Ovary (tissue), 9 donors: ENCODE results near the gene CHID1. TPM values are rescaled to one million over a fixed set of nuclear protein-coding genes. Genes with fewer than 3 reads are reported as not detected.

Experiments
- DNase-seq, 5 donors: peaks; one replicate each; pipeline ENCODE4 v3.0.0-alpha.2; 2019 to 2020
- H3K27ac ChIP-seq, 2 donors: fragments of 200-600 bp; one replicate each; pipeline versions ENCODE4 v1.5.1 to v1.8.0; 2019 to 2022
- H3K27me3 ChIP-seq: fragments of 200-600 bp; one replicate; pipeline ENCODE4 v1.8.0; 2022
- H3K36me3 ChIP-seq: fragments of 200-600 bp; sonication (generic); one replicate; pipeline ENCODE4 v1.5.1; 2019
- H3K4me1 ChIP-seq: one replicate; pipeline ENCODE4 v1.8.1; 2013; ENCODE audit warnings: mild to moderate bottlenecking, moderate library complexity; ENCODE audit not compliant: insufficient read depth
- H3K4me3 ChIP-seq: fragments of 200-600 bp; sonication (generic); one replicate; pipeline ENCODE4 v1.5.1; 2017
- H3K9me3 ChIP-seq, 2 donors: fragments of 200-600 bp in 1 of 2; sonication (generic) in 1 of 2; one replicate each; pipeline versions ENCODE4 v1.5.1 to v1.8.1; 2013 to 2019; ENCODE audit warnings: mild to moderate bottlenecking in 1 of 2, moderate library complexity in 1 of 2
- EP300 ChIP-seq: sonication (generic); formaldehyde crosslinking; IDR thresholded peaks from one replicate; pipeline ENCODE4 v1.6.1; 2017; ENCODE audit warnings: antibody characterized with exemption
- POLR2A ChIP-seq: fragments of 450-650 bp; IDR thresholded peaks from one replicate; pipeline ENCODE4 v1.6.1; 2017; ENCODE audit warnings: antibody characterized with exemption, mild to moderate bottlenecking, moderate library complexity
- WGBS, 3 donors: extraction: QIAGEN DNeasy Blood & Tissue Kit in 1 of 3; methylation state at CpG; one replicate each; pipeline versions ENCODE4 v1.1.5 to v1.1.7; 2013 to 2017; 5-methylcytosine and 5-hydroxymethylcytosine counted together
- intact Hi-C, 4 donors: fragments of 100-400 bp; cut with DNase I; formaldehyde crosslinking; loops; one replicate each; pipeline versions ENCODE4 v1.11.0 to v1.15.1; 2022 to 2023
- polyA plus RNA-seq, 2 donors: library from polyadenylated mRNA; stranded (reverse); fragments of 200-250 nt in 1 of 2; fragments of 350-450 nt in 1 of 2; fragmentation: Illumina TruSeq in 1 of 2; extraction: RNeasy Lipid Tissue Mini Kit (QIAGEN cat#74804) in 1 of 2; gene quantifications; one replicate each; pipeline ENCODE4 v1.2.3, GENCODE V29; 2013 to 2014
- total RNA-seq, 7 donors: library from RNA; depleted of rRNA in 2 of 7; stranded (reverse); fragments of >200 nt in 2 of 7; fragmentation: NEBNext Ultra II Directional in 3 of 7; extraction: Animal tissue kit (Norgen Biotek cat#: 25700) in 3 of 7; gene quantifications; one replicate each; pipeline versions ENCODE4 v1.1.0 to v1.2.4, GENCODE V29; 2016 to 2023
- TF ChIP-seq, protein P1 (sequence below), 3 donors: fragments of 450-650 bp in 2 of 3; fragments of 200-600 bp in 1 of 3; IDR thresholded peaks; one replicate each; pipeline versions ENCODE4 v1.5.1 to v1.8.0; 2016 to 2022; ENCODE audit warnings: antibody characterized with exemption in 3 of 3, mild to moderate bottlenecking in 1 of 3
- donor health status: DM: no; HTN: no; CAD: no; lungs with moderate emphysema.
- donor health status: DM: no; HTN: no; CAD: no.
- donor health status: Bipolar disorder and iron deficiency.
- donor health status: DM: yes; HTN: yes; CAD: no.
- donor health status: DM: no; HTN: no; CAD: no.
- donor health status: DM: yes; HTN: yes; CAD: no.

The CHID1 gene
- total and polyA plus RNA-seq, 9 donors, result 41.0 to 90.7 (median 70.6) TPM

DNA sequence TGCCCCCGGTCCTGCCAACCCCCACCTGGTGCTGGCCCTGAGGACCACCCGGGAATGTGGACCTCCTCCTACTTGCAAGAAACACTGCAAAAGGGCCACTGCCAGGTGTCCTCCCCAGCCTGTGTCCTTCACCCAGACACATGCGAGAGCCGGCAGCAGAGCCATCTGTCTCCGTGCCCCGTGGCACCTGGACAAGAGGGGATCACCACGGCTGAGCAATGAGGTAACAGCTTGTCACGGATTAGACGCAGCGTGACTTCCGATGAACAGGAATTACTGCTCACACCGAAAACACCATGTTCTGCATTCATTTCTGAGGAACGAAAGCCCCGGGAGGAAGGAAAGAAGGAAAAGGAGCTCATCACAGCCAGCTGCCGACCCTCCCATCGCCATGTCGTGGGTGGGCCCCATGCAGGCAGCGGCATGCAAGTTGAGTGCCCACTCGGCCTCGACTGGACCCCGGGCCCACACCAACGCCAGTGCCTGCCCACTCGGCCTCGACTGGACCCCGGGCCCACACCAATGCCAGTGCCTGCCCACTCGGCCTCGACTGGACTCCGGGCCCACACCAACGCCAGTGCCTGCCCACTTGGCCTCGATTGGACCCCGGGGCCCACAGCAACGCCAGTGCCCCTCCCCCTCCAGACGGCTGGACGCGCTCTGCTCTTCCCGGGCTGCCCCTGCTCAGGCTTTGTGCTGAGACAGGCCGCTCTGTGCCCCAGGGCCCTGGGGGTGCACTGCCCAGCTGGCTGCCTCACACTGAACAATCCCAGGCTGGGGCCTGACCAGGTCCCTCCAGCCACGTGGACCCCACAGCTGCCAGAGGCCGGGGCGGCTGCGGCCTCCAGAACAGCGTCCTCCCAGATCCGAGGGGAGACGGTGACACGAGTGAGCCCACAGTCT lies 22.0 kb downstream of the CHID1 start:
- 84 to 93% (median 88%) methylated on average over 44 to 45 of the region's 45 CpGs for WGBS, 3 donors
- Histone ChIP-seq H3K27ac (no peak overlapping the region), H3K4me1 (no peaks in the 10 kb centered on the region), H3K27me3 (no peaks in the 10 kb centered on the region), H3K9me3 (no peaks in the 10 kb centered on the region), H3K36me3 (no peaks in the 10 kb centered on the region), H3K4me3 (no peak overlapping the region)
- no peak for TF ChIP-seq EP300
- intact Hi-C loops, result no loop called here
- no peak for DNase-seq

DNA sequence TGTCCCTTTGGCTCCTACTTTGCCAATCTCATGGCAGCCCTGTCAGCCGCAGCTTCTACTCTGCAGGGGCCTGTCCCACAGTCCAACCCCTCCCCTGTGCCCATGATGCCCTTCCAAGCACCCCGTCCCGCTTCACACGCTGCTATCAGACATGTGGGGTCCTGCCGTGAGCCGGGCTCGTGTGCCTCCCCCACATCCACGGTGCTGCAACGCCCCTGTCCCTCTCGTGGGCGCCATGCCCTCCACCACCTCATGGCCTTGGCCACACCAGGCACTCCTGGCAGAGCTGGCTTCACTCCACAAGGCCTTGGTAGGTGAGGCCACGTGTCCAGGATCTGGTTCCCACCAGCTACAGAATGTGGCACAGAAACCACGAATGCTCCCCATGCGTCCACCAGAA lies 23.0 kb downstream of the CHID1 start:
- TF ChIP-seq EP300 (no peak), POLR2A (no peak)
- TF ChIP-seq, protein P1, sequence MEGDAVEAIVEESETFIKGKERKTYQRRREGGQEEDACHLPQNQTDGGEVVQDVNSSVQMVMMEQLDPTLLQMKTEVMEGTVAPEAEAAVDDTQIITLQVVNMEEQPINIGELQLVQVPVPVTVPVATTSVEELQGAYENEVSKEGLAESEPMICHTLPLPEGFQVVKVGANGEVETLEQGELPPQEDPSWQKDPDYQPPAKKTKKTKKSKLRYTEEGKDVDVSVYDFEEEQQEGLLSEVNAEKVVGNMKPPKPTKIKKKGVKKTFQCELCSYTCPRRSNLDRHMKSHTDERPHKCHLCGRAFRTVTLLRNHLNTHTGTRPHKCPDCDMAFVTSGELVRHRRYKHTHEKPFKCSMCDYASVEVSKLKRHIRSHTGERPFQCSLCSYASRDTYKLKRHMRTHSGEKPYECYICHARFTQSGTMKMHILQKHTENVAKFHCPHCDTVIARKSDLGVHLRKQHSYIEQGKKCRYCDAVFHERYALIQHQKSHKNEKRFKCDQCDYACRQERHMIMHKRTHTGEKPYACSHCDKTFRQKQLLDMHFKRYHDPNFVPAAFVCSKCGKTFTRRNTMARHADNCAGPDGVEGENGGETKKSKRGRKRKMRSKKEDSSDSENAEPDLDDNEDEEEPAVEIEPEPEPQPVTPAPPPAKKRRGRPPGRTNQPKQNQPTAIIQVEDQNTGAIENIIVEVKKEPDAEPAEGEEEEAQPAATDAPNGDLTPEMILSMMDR (IDR thresholded peaks at IDR 0.05), result no peak
- Histone ChIP-seq H3K27ac (no peak overlapping the region), H3K4me1 (no peaks in the 10 kb centered on the region), H3K36me3 (no peaks in the 10 kb centered on the region), H3K4me3 (no peak overlapping the region), H3K9me3 (no peaks in the 10 kb centered on the region), H3K27me3 (no peaks in the 10 kb centered on the region)
- WGBS, 3 donors, result 75 to 87% (median 76%) methylated on average over 14 of the region's 14 CpGs
- intact Hi-C loops, result no loop called here
- DNase-seq, result no peak

DNA sequence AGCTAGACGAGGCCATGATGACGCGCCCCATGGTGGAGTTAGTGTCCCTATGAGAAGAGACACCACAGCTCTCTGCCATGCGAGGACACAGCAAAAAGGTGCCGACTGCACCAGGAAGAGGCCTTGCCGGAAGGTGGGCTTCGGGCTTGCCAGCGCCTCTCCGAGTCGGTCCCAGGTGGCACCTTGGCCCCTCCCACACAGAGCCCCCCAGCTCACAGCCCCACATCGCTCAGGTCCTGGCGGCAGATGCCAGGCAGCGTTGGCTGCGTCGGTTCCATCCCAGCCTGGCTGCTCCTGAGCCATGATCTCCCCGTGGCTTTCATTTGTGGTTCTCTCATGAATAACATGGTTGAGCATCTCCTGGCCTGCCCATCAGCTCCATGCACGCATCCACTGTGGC lies 24.0 kb downstream of the CHID1 start:
- WGBS, 3 donors, result 91 to 95% (median 94%) methylated on average over 17 of the region's 17 CpGs
- TF ChIP-seq, protein P1 (IDR thresholded peaks at IDR 0.05), result no peak
- TF ChIP-seq POLR2A, result no peak
- no peak for TF ChIP-seq EP300

DNA sequence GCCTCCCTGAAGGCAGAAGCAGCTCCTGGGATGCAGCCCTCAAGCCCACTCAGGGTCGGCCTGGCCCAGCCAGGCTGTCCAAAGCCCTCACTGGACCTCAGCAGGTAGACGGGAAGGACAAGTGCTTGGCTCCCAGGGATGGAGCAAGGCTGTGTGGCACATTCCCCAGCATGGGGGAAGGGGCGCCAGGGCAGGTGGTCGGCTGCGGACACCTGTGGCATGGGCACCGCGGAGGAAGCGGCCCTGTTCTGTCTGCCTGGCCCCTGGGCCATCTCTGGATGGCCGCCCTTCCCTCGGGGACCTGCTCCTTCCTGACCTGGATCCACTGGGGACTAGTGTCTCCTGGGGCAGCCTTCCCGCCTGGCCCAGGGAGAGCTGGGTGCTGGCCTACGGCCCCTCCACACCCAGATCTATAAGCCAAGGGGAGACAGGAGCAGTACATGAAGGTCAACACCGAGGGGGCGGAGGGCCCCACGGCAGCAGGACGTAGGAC lies 26.0 kb downstream of the CHID1 start:
- Histone ChIP-seq H3K4me1 (no peaks in the 10 kb centered on the region), H3K9me3 (no peaks in the 10 kb centered on the region), H3K27me3 (no peaks in the 10 kb centered on the region), H3K36me3 (no peaks in the 10 kb centered on the region), H3K4me3 (no peak overlapping the region), H3K27ac (no peak overlapping the region)
- DNase-seq, result no peak
- intact Hi-C loops, result loop anchor here in 1 of 4 donors (5.0 kb wide), 1 partner anchor 1418 kb away; the partner anchor contains the start of genes C11orf21 and TSPAN32
- no peak for TF ChIP-seq POLR2A
- no peak for TF ChIP-seq EP300
- TF ChIP-seq, protein P1 (IDR thresholded peaks at IDR 0.05), result no peak
- 84 to 92% (median 85%) methylated on average over 15 to 16 of the region's 16 CpGs for WGBS, 3 donors

More for the DNA sequence above, 24.0 kb downstream of the CHID1 start:
- Histone ChIP-seq H3K27me3 (no peaks in the 10 kb centered on the region), H3K4me1 (no peaks in the 10 kb centered on the region), H3K4me3 (no peak overlapping the region), H3K9me3 (no peaks in the 10 kb centered on the region), H3K36me3 (no peaks in the 10 kb centered on the region), H3K27ac (no peak overlapping the region)
- DNase-seq, result no peak
- intact Hi-C loops, result no loop called here

DNA sequence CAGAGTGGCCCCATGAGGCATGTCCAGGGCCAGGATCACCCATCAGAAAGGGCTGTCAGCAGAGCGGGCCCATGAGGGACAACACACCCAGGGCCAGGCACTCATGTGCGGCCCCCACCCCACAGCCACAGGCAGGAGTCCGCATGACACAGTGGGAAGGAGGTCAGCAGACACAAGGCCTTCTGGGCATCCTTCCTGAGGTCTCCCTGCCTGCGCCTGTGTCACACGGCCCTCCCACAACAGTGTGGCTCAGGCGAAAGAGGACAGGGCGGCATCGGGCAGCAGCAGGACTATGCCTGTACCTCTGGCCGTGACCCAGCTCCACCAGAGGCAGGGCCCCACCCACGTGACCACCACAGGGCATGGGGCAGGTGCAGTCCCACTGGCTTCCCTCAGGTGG lies 27.1 kb downstream of the CHID1 start:
- intact Hi-C loops, result loop anchor here in 1 of 4 donors (5.0 kb wide), 1 partner anchor 1419 kb away; the partner anchor contains the start of genes C11orf21 and TSPAN32

More for the DNA sequence above, 27.1 kb downstream of the CHID1 start:
- TF ChIP-seq, protein P1 (IDR thresholded peaks at IDR 0.05), result no peak
- TF ChIP-seq POLR2A (no peak), EP300 (no peak)
- no peaks in the 10 kb centered on the region for H3K36me3 ChIP-seq
- H3K4me1 ChIP-seq, result no peaks in the 10 kb centered on the region
- H3K4me3 ChIP-seq, result no peak overlapping the region
- no peaks in the 10 kb centered on the region for H3K9me3 ChIP-seq
- WGBS, 3 donors, result 85 to 87% (median 86%) methylated on average over 10 of the region's 10 CpGs
- H3K27ac ChIP-seq, result no peak overlapping the region
- DNase-seq, result no peak
- H3K27me3 ChIP-seq, result no peaks in the 10 kb centered on the region
